ENCODE measurements around the gene SLC35F1. TPM values are rescaled to one million over a fixed set of nuclear protein-coding genes. Genes with fewer than 3 reads are reported as not detected.

The SLC35F1 gene
- total RNA-seq, 1 donor from 2014 or later: 0.23 TPM

DNA sequence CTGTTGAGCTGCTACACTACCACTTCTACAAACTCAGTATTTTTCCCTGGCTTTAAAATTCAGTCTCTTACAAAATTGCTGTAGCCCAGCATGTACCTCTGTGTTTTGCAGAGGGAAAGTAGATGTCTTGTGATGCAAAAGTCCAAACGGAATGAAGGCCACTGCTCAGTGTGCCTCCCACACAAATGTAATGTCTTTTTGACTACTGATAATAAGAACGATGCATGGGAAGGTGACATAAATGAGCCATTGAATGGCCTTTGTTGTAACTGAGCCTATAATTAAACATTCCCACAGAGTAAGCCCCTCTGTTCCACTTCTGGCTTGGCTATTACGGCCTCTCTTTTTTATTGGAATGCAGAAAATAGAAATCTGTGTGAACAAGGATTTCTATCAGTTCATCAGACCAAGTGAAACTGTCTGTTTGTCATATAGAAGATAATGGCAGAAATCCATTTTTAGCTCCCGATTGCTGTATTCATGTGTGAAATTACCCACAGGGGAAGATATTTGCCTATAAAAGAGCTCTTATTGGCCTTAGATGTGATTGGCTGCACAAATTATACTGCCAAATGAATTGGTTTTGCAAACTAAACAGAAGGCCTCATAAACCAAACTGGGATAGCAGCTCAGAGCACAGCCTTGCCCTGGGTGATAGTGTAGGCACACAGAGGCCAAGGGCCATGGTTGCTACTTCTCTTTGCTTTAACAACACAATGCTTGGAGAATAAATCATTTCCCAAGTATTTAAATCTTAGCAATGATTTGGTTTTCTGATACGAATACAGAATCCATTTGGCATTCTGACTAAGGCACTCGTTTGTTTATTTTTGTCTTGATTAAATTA is 399.6 kb downstream of the SLC35F1 start:
- no peak overlapping the region for H3K27ac Mint-ChIP-seq (ENCODE audit: unreplicated experiment)
- no peak for DNase-seq (ENCODE audit: low spot score)
- H3K4me3 Mint-ChIP-seq (ENCODE audit: unreplicated experiment): no peak overlapping the region
- no peaks in the 10 kb centered on the region for H3K27me3 Mint-ChIP-seq (ENCODE audit: unreplicated experiment)
- no peaks in the 10 kb centered on the region for H3K9me3 Mint-ChIP-seq (ENCODE audit: unreplicated experiment)
- no peaks in the 10 kb centered on the region for H3K4me1 Mint-ChIP-seq (ENCODE audit: unreplicated experiment)
- TF ChIP-seq, protein P1, sequence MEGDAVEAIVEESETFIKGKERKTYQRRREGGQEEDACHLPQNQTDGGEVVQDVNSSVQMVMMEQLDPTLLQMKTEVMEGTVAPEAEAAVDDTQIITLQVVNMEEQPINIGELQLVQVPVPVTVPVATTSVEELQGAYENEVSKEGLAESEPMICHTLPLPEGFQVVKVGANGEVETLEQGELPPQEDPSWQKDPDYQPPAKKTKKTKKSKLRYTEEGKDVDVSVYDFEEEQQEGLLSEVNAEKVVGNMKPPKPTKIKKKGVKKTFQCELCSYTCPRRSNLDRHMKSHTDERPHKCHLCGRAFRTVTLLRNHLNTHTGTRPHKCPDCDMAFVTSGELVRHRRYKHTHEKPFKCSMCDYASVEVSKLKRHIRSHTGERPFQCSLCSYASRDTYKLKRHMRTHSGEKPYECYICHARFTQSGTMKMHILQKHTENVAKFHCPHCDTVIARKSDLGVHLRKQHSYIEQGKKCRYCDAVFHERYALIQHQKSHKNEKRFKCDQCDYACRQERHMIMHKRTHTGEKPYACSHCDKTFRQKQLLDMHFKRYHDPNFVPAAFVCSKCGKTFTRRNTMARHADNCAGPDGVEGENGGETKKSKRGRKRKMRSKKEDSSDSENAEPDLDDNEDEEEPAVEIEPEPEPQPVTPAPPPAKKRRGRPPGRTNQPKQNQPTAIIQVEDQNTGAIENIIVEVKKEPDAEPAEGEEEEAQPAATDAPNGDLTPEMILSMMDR (IDR thresholded peaks at IDR 0.05; ENCODE audit: unreplicated experiment): no peak
- H3K36me3 Mint-ChIP-seq (ENCODE audit: low read depth, unreplicated experiment): no peaks in the 10 kb centered on the region

DNA sequence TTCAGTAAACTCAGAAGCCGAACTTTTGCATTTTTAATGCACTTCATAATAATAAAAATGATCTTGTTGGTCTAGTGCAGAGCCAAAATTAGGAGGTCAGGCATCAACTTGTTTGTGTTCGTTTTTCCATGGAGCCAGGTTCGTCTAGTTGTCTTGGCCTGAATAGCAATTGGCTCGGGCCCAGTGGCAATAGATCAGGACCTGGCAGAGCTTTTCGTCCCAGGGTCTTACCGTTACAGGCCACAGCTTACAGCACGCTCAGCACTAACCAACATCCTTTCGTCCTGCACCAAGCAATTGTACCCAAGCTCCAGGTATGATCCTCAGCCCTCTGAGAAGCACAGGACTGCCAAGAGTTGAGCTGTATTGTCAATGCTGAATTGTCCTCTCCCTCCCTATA is 400.5 kb downstream of the SLC35F1 start:
- DNase-seq (ENCODE audit: low spot score): no peak
- H3K27me3 Mint-ChIP-seq (ENCODE audit: unreplicated experiment): no peaks in the 10 kb centered on the region
- H3K27ac Mint-ChIP-seq (ENCODE audit: unreplicated experiment): no peak overlapping the region
- H3K4me3 Mint-ChIP-seq (ENCODE audit: unreplicated experiment): no peak overlapping the region
- TF ChIP-seq, protein P1 (IDR thresholded peaks at IDR 0.05; ENCODE audit: unreplicated experiment): no peak
- H3K4me1 Mint-ChIP-seq (ENCODE audit: unreplicated experiment): no peaks in the 10 kb centered on the region
- H3K9me3 Mint-ChIP-seq (ENCODE audit: unreplicated experiment): no peaks in the 10 kb centered on the region
- H3K36me3 Mint-ChIP-seq (ENCODE audit: low read depth, unreplicated experiment): no peaks in the 10 kb centered on the region

DNA sequence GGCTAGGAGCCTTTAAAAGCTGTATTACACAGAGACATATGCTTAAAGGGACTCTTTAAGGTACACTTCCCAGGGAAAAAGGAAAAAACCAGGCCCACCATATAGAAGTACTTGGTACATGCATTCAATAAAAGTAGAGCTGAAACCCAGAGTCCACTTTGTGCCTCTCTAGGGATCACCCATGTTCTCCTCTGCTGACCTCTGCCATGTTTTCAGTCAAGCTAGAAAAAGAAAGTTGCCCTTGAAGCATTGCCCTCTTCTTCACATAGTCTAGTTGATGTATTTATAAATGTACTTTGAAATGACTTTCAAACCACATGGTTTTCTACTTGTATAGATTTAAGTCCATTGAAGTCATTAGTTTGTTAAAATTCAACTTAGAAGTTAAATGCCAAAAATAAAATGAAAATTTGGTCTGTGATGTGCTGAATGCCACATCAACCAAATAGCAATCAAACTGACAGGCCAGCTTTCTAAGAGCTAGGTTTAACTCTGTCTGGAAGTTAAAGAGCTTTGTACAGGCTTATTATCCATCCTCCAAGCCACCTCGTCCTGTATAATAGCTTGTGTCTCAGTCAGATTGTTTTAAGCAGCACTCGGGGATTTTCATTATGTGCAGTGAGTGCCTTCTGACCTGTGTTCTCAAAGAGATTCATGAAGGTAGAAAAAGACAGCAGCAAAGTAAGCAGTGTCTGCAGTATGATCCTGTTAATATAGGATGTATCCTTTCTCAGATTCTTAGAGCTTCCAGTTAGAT is 402.5 kb downstream of the SLC35F1 start:
- DNase-seq (ENCODE audit: low spot score): no peak
- TF ChIP-seq, protein P1 (IDR thresholded peaks at IDR 0.05; ENCODE audit: unreplicated experiment): no peak
- no peaks in the 10 kb centered on the region for H3K36me3 Mint-ChIP-seq (ENCODE audit: low read depth, unreplicated experiment)
- no peak overlapping the region for H3K27ac Mint-ChIP-seq (ENCODE audit: unreplicated experiment)
- no peaks in the 10 kb centered on the region for H3K27me3 Mint-ChIP-seq (ENCODE audit: unreplicated experiment)
- H3K4me3 Mint-ChIP-seq (ENCODE audit: unreplicated experiment): no peak overlapping the region
- no peaks in the 10 kb centered on the region for H3K4me1 Mint-ChIP-seq (ENCODE audit: unreplicated experiment)
- H3K9me3 Mint-ChIP-seq (ENCODE audit: unreplicated experiment): no peaks in the 10 kb centered on the region

DNA sequence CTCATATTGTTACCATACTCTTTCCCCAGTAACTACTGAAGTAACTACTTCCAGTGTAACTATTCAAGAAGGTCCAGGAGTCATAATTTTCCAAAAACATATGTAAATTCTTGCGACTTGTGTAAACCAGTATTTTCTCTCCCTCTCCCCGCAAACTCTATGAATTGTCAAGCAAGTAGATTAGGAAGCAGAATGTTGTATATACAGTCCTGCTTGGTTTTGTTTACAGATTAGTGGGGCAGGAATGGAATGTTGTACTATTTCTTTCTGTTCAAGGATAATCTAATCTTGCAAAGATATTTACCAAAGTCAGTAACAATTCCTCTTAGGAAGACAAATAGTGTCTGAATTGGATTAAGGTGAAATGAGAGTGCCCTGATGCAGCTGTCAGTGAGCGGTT is 406.1 kb downstream of the SLC35F1 start:
- Mint-ChIP-seq H3K4me1 (ENCODE audit: unreplicated experiment) (no peaks in the 10 kb centered on the region), H3K36me3 (ENCODE audit: low read depth, unreplicated experiment) (no peaks in the 10 kb centered on the region), H3K27me3 (ENCODE audit: unreplicated experiment) (no peaks in the 10 kb centered on the region), H3K9me3 (ENCODE audit: unreplicated experiment) (no peaks in the 10 kb centered on the region), H3K27ac (ENCODE audit: unreplicated experiment) (no peak overlapping the region), H3K4me3 (ENCODE audit: unreplicated experiment) (no peak overlapping the region)
- TF ChIP-seq, protein P1 (IDR thresholded peaks at IDR 0.05; ENCODE audit: unreplicated experiment): no peak
- no peak for DNase-seq (ENCODE audit: low spot score)

DNA sequence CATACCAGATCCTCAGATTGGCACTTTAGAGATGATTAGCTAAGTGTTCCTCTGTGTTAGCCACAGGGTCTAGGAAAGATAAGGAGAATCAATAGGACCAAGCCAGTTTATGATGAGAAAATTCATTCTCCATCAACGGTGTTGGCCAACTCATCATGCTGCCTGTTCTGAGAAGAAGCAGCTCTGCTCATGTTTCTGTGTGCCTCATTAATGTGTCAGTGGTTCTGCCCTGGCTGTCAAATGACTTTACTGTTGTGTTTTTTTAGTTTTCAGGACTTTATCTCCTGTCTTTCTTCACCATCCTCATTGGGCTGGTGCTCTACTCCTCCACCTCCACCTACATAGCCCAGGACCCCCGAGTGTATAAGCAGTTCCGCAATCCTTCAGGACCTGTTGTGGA is 406.7 kb downstream of the SLC35F1 start:
- Mint-ChIP-seq H3K4me1 (ENCODE audit: unreplicated experiment) (no peaks in the 10 kb centered on the region), H3K27ac (ENCODE audit: unreplicated experiment) (no peak overlapping the region), H3K27me3 (ENCODE audit: unreplicated experiment) (no peaks in the 10 kb centered on the region), H3K4me3 (ENCODE audit: unreplicated experiment) (no peak overlapping the region), H3K9me3 (ENCODE audit: unreplicated experiment) (no peaks in the 10 kb centered on the region), H3K36me3 (ENCODE audit: low read depth, unreplicated experiment) (no peaks in the 10 kb centered on the region)
- no peak for DNase-seq (ENCODE audit: low spot score)
- TF ChIP-seq, protein P1 (IDR thresholded peaks at IDR 0.05; ENCODE audit: unreplicated experiment): no peak
